HL-60 (cell line): ENCODE data around the gene TEKTIP1.
"Not testable (repeated sequence)": the region's sequence is repeated elsewhere in the genome, so short reads cannot be mapped to it uniquely, and the experiment has no call there.

Experiments used
- GABPA ChIP-seq: IDR thresholded peaks from 2 replicates; pipeline ENCODE4 v1.6.1; 2012; ENCODE audit warnings: low read depth
- POLR2AphosphoS5 ChIP-seq: IDR thresholded peaks from 2 replicates; pipeline ENCODE4 v1.6.1; 2012; ENCODE audit warnings: low read depth
- SPI1 ChIP-seq: IDR thresholded peaks from 2 replicates; pipeline ENCODE4 v1.6.1; 2012; ENCODE audit warnings: low read depth, mild to moderate bottlenecking, borderline replicate concordance
- TF ChIP-seq, protein P1 (sequence below): IDR thresholded peaks from one replicate; pipeline ENCODE4 v1.5.1; 2011; ENCODE audit warnings: low read length, control low read depth, inconsistent platforms; ENCODE audit not compliant: insufficient read depth
- TF ChIP-seq, protein P2 (sequence below): IDR thresholded peaks from 2 replicates; pipeline ENCODE4 v1.6.1; 2012; ENCODE audit warnings: low read depth; ENCODE audit not compliant: insufficient replicate concordance

DNA sequence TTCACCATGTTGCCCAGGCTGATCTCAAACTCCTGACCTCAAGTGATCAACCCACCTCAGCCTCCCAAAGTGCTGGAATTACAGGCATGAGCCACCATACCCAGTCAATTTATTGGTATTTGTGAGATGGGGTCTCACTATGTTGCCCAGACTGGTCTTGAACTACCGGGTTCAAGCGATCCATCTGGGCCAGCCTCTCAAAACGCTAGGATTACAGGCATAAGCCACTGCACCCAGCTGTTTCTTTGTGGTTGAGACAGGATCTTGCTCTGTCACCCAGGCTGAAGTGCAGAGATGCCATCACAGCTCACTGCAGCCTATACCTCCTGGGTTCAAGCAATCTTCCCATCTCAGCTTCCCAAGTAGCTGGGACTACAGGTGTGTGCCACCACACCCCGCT is 42.8 kb downstream of the TEKTIP1 start:
- TF ChIP-seq GABPA, POLR2AphosphoS5, SPI1: not testable (repeated sequence)
- TF ChIP-seq, protein P1, sequence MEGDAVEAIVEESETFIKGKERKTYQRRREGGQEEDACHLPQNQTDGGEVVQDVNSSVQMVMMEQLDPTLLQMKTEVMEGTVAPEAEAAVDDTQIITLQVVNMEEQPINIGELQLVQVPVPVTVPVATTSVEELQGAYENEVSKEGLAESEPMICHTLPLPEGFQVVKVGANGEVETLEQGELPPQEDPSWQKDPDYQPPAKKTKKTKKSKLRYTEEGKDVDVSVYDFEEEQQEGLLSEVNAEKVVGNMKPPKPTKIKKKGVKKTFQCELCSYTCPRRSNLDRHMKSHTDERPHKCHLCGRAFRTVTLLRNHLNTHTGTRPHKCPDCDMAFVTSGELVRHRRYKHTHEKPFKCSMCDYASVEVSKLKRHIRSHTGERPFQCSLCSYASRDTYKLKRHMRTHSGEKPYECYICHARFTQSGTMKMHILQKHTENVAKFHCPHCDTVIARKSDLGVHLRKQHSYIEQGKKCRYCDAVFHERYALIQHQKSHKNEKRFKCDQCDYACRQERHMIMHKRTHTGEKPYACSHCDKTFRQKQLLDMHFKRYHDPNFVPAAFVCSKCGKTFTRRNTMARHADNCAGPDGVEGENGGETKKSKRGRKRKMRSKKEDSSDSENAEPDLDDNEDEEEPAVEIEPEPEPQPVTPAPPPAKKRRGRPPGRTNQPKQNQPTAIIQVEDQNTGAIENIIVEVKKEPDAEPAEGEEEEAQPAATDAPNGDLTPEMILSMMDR: not testable (repeated sequence)
- TF ChIP-seq, protein P2, sequence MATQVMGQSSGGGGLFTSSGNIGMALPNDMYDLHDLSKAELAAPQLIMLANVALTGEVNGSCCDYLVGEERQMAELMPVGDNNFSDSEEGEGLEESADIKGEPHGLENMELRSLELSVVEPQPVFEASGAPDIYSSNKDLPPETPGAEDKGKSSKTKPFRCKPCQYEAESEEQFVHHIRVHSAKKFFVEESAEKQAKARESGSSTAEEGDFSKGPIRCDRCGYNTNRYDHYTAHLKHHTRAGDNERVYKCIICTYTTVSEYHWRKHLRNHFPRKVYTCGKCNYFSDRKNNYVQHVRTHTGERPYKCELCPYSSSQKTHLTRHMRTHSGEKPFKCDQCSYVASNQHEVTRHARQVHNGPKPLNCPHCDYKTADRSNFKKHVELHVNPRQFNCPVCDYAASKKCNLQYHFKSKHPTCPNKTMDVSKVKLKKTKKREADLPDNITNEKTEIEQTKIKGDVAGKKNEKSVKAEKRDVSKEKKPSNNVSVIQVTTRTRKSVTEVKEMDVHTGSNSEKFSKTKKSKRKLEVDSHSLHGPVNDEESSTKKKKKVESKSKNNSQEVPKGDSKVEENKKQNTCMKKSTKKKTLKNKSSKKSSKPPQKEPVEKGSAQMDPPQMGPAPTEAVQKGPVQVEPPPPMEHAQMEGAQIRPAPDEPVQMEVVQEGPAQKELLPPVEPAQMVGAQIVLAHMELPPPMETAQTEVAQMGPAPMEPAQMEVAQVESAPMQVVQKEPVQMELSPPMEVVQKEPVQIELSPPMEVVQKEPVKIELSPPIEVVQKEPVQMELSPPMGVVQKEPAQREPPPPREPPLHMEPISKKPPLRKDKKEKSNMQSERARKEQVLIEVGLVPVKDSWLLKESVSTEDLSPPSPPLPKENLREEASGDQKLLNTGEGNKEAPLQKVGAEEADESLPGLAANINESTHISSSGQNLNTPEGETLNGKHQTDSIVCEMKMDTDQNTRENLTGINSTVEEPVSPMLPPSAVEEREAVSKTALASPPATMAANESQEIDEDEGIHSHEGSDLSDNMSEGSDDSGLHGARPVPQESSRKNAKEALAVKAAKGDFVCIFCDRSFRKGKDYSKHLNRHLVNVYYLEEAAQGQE: not testable (repeated sequence)
